ENCODE results near the gene ABHD5. TPM values are rescaled to one million over a fixed set of nuclear protein-coding genes. Genes with fewer than 3 reads are reported as not detected.

ABHD5 gene
- total RNA-seq, 1 donor from 2014 or later = 8.9 TPM

DNA sequence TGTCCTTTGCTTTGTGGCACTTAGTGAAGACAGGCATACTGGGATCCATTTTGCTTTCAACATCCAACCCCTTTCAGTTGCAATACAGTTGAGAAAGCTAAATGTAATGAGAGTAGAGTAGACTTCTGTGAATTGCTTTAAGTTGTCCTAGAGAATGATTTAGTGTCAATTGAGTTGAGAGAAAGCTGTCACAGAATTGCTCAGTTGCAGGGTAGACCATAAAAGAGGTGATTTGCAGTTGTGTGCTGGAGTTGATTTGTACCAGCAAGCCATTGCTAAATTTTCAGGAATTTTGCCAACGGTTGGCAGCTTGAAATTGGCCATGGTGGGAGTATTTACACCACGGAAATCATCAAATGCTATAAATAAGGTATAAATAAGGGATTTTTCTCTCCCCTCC is 2.2 kb downstream of the ABHD5 start:
- Histone ChIP-seq H3K4me3 (ENCODE audit: low read length in 3 of 3) (no peak overlapping the region), H3K4me1 (ENCODE audit: control insufficient read depth in 3 of 3, insufficient read depth in 3 of 3, low read length in 3 of 3) (peaks cover 7 to 16% (median 8%) of the 10 kb centered on the region in 3 donors), H3K9me3 (ENCODE audit: control insufficient read depth in 3 of 3, low read length in 3 of 3) (no peaks in the 10 kb centered on the region), H3K36me3 (ENCODE audit: control insufficient read depth in 3 of 3, insufficient read depth in 3 of 3, low read length in 3 of 3) (no peaks in the 10 kb centered on the region), H3K9ac (ENCODE audit: low read depth in 1 of 3, low read length in 3 of 3) (no peak overlapping the region), H3K27me3 (ENCODE audit: control insufficient read depth in 3 of 3, insufficient read depth in 3 of 3, low read length in 3 of 3) (no peaks in the 10 kb centered on the region), H3K27ac (ENCODE audit: low read depth, low read length) (no peak overlapping the region)

DNA sequence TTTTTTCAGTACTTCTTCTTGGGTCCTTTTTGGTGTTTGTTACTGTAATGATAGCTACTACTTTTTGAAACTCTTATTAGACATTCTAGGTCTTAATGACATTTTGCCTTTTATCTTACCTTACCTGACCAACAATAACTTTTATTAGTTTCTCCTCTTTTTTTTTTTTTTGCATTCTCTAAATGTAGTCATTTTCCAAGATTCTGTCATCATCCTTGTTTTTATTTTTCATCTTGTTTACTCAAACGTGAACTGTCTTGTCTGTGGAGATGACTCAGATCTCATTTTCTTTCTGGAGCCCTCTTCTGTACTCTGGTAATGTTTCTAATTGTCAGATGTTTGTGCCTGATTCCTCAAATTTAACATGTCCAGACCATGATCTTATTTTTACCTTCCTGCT is 2.9 kb downstream of the ABHD5 start:
- Histone ChIP-seq H3K27me3 (ENCODE audit: control insufficient read depth in 3 of 3, insufficient read depth in 3 of 3, low read length in 3 of 3) (no peaks in the 10 kb centered on the region), H3K4me1 (ENCODE audit: control insufficient read depth in 3 of 3, insufficient read depth in 3 of 3, low read length in 3 of 3) (peaks cover 7 to 16% (median 8%) of the 10 kb centered on the region in 3 donors), H3K36me3 (ENCODE audit: control insufficient read depth in 3 of 3, insufficient read depth in 3 of 3, low read length in 3 of 3) (no peaks in the 10 kb centered on the region), H3K9ac (ENCODE audit: low read depth in 1 of 3, low read length in 3 of 3) (no peak overlapping the region), H3K27ac (ENCODE audit: low read depth, low read length) (no peak overlapping the region), H3K9me3 (ENCODE audit: control insufficient read depth in 3 of 3, low read length in 3 of 3) (no peaks in the 10 kb centered on the region), H3K4me3 (ENCODE audit: low read length in 3 of 3) (no peak overlapping the region)

DNA sequence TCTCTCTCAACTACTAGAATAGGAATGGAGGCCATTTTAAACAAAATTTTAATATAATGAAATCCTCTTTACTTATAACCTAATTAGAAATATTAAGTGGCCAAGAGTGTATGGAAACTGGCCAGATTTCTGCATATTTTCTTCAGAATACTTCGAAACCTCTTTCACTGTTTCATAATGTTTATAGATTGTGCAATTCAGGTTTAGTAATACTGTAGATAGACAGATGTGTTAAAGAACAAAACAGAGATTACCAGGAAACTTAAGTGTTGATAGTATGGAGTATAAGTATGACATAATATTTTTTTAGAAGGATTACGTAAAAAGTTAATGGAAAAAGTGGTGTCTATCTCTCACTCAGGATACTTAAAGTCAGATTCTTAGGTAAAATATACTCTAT is 4.7 kb downstream of the ABHD5 start:
- no peaks in the 10 kb centered on the region for H3K9me3 ChIP-seq (ENCODE audit: control insufficient read depth in 3 of 3, low read length in 3 of 3)
- no peaks in the 10 kb centered on the region for H3K36me3 ChIP-seq (ENCODE audit: control insufficient read depth in 3 of 3, insufficient read depth in 3 of 3, low read length in 3 of 3)
- H3K4me3 ChIP-seq (ENCODE audit: low read length in 3 of 3) = no peak overlapping the region
- H3K9ac ChIP-seq (ENCODE audit: low read depth in 1 of 3, low read length in 3 of 3) = no peak overlapping the region
- peaks cover 2 to 12% (median 3%) of the 10 kb centered on the region in 3 donors for H3K4me1 ChIP-seq (ENCODE audit: control insufficient read depth in 3 of 3, insufficient read depth in 3 of 3, low read length in 3 of 3)
- no peak overlapping the region for H3K27ac ChIP-seq (ENCODE audit: low read depth, low read length)
- H3K27me3 ChIP-seq (ENCODE audit: control insufficient read depth in 3 of 3, insufficient read depth in 3 of 3, low read length in 3 of 3) = no peaks in the 10 kb centered on the region

DNA sequence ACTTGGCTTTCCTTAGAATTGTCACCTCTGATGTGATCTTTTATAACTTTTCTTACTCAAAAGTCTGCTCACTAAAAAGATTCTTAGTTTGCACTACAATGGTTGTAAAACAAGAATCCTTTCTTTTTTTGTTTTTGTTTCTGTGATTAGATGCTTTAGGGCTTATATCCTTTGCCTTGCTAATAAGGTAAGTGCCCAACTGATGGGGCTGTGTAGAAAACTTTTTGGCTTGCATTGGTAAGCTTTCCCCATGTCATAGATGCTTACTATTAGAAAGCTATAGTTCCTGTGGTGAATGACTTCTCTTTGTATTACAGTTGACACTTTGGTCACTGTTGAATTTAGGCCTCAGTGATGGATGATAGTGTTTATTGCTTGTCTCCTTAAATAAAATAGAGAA is 5.1 kb downstream of the ABHD5 start:
- no peaks in the 10 kb centered on the region for H3K36me3 ChIP-seq (ENCODE audit: control insufficient read depth in 3 of 3, insufficient read depth in 3 of 3, low read length in 3 of 3)
- no peaks in the 10 kb centered on the region for H3K9me3 ChIP-seq (ENCODE audit: control insufficient read depth in 3 of 3, low read length in 3 of 3)
- H3K9ac ChIP-seq (ENCODE audit: low read depth in 1 of 3, low read length in 3 of 3) = no peak overlapping the region
- H3K27me3 ChIP-seq (ENCODE audit: control insufficient read depth in 3 of 3, insufficient read depth in 3 of 3, low read length in 3 of 3) = no peaks in the 10 kb centered on the region
- no peak overlapping the region for H3K27ac ChIP-seq (ENCODE audit: low read depth, low read length)
- H3K4me3 ChIP-seq (ENCODE audit: low read length in 3 of 3) = no peak overlapping the region
- peaks cover 0 to 10% (median 2%) of the 10 kb centered on the region in 3 donors for H3K4me1 ChIP-seq (ENCODE audit: control insufficient read depth in 3 of 3, insufficient read depth in 3 of 3, low read length in 3 of 3)

DNA sequence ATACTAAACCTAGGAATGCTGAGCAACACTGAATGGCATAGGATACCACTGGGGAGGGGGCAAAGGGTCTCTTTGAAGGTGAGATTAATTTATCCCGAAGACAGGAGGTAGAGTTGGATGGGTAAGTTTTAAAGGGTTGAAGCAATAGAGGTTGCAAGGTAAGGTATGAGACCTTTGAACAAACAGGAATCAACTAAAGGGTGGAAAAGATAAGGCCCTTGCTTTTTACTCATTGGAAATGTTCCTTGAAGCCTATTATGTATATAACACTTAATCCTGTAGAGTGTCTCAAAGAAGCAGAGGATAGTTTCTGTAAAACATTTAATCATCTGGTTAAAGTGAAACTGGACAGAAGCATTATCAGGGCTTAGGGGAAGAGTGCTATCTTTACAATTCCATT is 5.7 kb downstream of the ABHD5 start:
- Histone ChIP-seq H3K27ac (ENCODE audit: low read depth, low read length) (no peak overlapping the region), H3K36me3 (ENCODE audit: control insufficient read depth in 3 of 3, insufficient read depth in 3 of 3, low read length in 3 of 3) (peaks cover 0 to under 1% (median 0%) of the 10 kb centered on the region in 3 donors), H3K9me3 (ENCODE audit: control insufficient read depth in 3 of 3, low read length in 3 of 3) (no peaks in the 10 kb centered on the region), H3K9ac (ENCODE audit: low read depth in 1 of 3, low read length in 3 of 3) (no peak overlapping the region), H3K4me1 (ENCODE audit: control insufficient read depth in 3 of 3, insufficient read depth in 3 of 3, low read length in 3 of 3) (peaks cover 0 to 10% (median 2%) of the 10 kb centered on the region in 3 donors), H3K27me3 (ENCODE audit: control insufficient read depth in 3 of 3, insufficient read depth in 3 of 3, low read length in 3 of 3) (no peaks in the 10 kb centered on the region), H3K4me3 (ENCODE audit: low read length in 3 of 3) (no peak overlapping the region)

DNA sequence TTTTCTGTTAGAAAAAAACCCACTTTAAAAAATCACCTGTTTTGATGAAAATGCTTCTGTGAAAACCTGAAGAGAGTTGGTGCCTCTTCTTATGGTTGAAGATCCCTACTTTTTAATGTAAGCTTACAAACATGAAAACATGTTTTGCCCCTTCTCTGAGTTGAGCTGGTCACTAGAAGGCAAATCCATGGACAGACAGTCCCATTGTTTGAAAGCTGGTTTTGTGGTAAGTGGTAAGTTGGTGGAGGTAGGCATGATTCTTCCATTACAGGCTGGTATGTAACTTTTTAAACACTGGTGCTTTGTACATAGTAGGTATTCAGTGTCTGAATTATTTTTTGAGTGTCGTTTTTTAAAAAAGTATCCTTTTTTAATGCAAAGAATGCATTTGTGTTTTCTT is 6.1 kb downstream of the ABHD5 start:
- Histone ChIP-seq H3K4me3 (ENCODE audit: low read length in 3 of 3) (no peak overlapping the region), H3K4me1 (ENCODE audit: control insufficient read depth in 3 of 3, insufficient read depth in 3 of 3, low read length in 3 of 3) (peaks cover 0 to 10% (median 2%) of the 10 kb centered on the region in 3 donors), H3K9ac (ENCODE audit: low read depth in 1 of 3, low read length in 3 of 3) (no peak overlapping the region), H3K27ac (ENCODE audit: low read depth, low read length) (no peak overlapping the region), H3K36me3 (ENCODE audit: control insufficient read depth in 3 of 3, insufficient read depth in 3 of 3, low read length in 3 of 3) (peaks cover 0 to 5% (median 0%) of the 10 kb centered on the region in 3 donors), H3K9me3 (ENCODE audit: control insufficient read depth in 3 of 3, low read length in 3 of 3) (no peaks in the 10 kb centered on the region), H3K27me3 (ENCODE audit: control insufficient read depth in 3 of 3, insufficient read depth in 3 of 3, low read length in 3 of 3) (no peaks in the 10 kb centered on the region)

DNA sequence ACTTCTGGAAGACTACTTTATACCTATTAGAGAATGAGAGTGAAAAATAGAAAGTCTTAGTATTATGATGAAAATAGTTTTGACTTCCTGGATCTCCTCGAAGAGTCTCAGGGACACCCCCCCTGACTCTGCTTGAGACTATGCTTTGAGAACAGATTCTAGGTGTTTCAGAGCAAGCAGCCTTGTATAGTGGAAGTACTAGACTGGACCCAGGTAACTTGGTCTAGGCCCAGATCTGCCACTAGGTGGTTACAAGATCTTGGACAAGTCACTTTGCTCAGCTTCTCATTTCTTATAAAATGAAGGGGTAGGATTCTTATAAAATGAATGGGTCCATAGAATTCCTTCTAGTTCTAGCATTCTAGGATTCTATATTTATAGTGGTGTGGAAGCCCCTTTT is 9.1 kb downstream of the ABHD5 start:
- Histone ChIP-seq H3K36me3 (ENCODE audit: control insufficient read depth in 3 of 3, insufficient read depth in 3 of 3, low read length in 3 of 3) (peaks cover 0 to 12% (median 4%) of the 10 kb centered on the region in 3 donors), H3K9ac (ENCODE audit: low read depth in 1 of 3, low read length in 3 of 3) (no peak overlapping the region), H3K27me3 (ENCODE audit: control insufficient read depth in 3 of 3, insufficient read depth in 3 of 3, low read length in 3 of 3) (no peaks in the 10 kb centered on the region), H3K4me1 (ENCODE audit: control insufficient read depth in 3 of 3, insufficient read depth in 3 of 3, low read length in 3 of 3) (peaks cover 0 to 5% (median 0%) of the 10 kb centered on the region in 3 donors), H3K27ac (ENCODE audit: low read depth, low read length) (no peak overlapping the region), H3K9me3 (ENCODE audit: control insufficient read depth in 3 of 3, low read length in 3 of 3) (no peaks in the 10 kb centered on the region), H3K4me3 (ENCODE audit: low read length in 3 of 3) (no peak overlapping the region)

DNA sequence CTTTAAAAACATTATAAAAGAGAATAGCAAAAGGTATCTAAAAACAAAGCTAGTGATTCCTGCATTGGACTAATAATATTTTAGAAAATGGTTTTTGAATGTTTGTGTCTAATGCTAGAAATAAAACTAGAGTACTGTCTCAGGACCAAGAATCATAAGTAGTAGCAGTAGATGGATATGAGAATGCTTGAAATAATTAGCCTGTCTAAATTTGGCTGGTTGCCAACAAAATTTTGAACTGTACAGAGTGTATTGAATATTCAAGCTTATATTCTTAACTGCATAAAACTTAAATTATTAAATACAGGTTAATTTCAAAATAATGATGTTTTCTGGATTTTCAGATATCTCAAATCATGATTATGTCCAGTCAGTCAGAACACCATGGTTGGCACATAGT is 14.0 kb downstream of the ABHD5 start:
- H3K27me3 ChIP-seq (ENCODE audit: control insufficient read depth in 3 of 3, insufficient read depth in 3 of 3, low read length in 3 of 3) = no peaks in the 10 kb centered on the region
- peaks cover 0 to 12% (median 7%) of the 10 kb centered on the region in 3 donors for H3K36me3 ChIP-seq (ENCODE audit: control insufficient read depth in 3 of 3, insufficient read depth in 3 of 3, low read length in 3 of 3)
- no peak overlapping the region for H3K9ac ChIP-seq (ENCODE audit: low read depth in 1 of 3, low read length in 3 of 3)

DNA sequence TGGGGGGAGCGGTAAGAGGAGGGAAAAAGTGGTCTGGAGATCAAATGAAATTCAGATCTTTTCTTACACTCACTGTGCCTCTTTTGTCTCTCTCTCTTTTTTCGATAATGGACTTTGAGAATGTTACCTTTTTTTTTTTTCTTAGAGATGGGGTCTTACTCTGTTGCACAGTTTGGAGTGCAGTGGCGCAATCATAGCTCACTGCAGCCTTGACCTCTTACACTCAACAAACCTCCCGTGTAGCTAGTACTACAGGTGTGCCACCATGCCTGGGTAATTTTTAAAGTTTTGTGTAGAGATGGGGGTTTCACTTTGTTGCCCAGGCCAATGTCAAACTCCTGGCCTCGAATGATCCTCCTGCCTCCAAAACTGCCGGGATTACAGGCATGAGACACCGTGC is 15.6 kb downstream of the ABHD5 start:
- no peak overlapping the region for H3K9ac ChIP-seq (ENCODE audit: low read depth in 1 of 3, low read length in 3 of 3)
- H3K9me3 ChIP-seq (ENCODE audit: control insufficient read depth in 3 of 3, low read length in 3 of 3) = no peaks in the 10 kb centered on the region
- no peaks in the 10 kb centered on the region for H3K4me1 ChIP-seq (ENCODE audit: control insufficient read depth in 3 of 3, insufficient read depth in 3 of 3, low read length in 3 of 3)
- no peak overlapping the region for H3K4me3 ChIP-seq (ENCODE audit: low read length in 3 of 3)
- no peak overlapping the region for H3K27ac ChIP-seq (ENCODE audit: low read depth, low read length)
- peaks cover 0 to 12% (median 7%) of the 10 kb centered on the region in 3 donors for H3K36me3 ChIP-seq (ENCODE audit: control insufficient read depth in 3 of 3, insufficient read depth in 3 of 3, low read length in 3 of 3)
- no peaks in the 10 kb centered on the region for H3K27me3 ChIP-seq (ENCODE audit: control insufficient read depth in 3 of 3, insufficient read depth in 3 of 3, low read length in 3 of 3)

More for the DNA sequence above, 14.0 kb downstream of the ABHD5 start:
- no peaks in the 10 kb centered on the region for H3K4me1 ChIP-seq (ENCODE audit: control insufficient read depth in 3 of 3, insufficient read depth in 3 of 3, low read length in 3 of 3)
- no peaks in the 10 kb centered on the region for H3K9me3 ChIP-seq (ENCODE audit: control insufficient read depth in 3 of 3, low read length in 3 of 3)
- no peak overlapping the region for H3K4me3 ChIP-seq (ENCODE audit: low read length in 3 of 3)
- no peak overlapping the region for H3K27ac ChIP-seq (ENCODE audit: low read depth, low read length)

DNA sequence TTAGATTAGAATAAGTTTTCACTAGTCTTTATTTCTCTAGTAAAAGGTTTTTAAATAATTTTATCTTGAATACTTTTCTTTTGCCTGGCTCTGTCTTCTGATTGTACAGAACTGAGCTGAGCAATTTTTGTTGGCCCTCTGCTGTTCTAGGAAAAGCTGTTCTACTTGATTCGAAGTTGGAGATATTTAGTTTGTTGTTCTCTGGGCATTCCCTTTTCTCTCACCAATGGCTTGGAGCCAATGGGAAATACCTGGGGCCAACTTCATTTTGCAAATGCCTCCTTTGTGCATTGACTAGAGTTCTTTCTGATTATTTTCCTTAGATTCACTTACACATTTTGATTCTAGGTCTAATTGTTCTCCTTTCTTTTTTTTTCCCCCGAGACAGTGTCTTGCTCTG is 16.5 kb downstream of the ABHD5 start:
- Histone ChIP-seq H3K36me3 (ENCODE audit: control insufficient read depth in 3 of 3, insufficient read depth in 3 of 3, low read length in 3 of 3) (peaks cover 6 to 12% (median 7%) of the 10 kb centered on the region in 3 donors), H3K9me3 (ENCODE audit: control insufficient read depth in 3 of 3, low read length in 3 of 3) (no peaks in the 10 kb centered on the region), H3K27ac (ENCODE audit: low read depth, low read length) (no peak overlapping the region), H3K4me3 (ENCODE audit: low read length in 3 of 3) (no peak overlapping the region), H3K27me3 (ENCODE audit: control insufficient read depth in 3 of 3, insufficient read depth in 3 of 3, low read length in 3 of 3) (no peaks in the 10 kb centered on the region), H3K9ac (ENCODE audit: low read depth in 1 of 3, low read length in 3 of 3) (no peak overlapping the region), H3K4me1 (ENCODE audit: control insufficient read depth in 3 of 3, insufficient read depth in 3 of 3, low read length in 3 of 3) (no peaks in the 10 kb centered on the region)

DNA sequence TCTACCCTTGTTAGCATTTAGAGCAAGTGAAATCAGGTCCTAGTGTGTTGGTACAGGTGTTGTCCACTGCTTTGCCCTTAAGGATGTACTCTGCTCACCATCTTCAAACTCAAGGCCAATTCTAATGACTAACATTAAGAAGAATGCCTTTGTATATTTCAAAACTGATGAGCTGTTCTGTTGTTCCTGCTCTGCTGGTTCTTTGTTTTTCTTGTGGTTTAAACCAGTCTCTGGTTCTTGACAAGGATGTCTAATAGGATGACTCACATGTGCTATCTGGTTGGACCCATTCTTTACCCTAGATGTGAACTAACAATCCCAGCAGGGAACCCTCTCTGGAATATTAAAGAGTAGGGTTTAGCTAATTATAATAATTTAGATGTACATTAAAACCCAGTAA is 17.3 kb downstream of the ABHD5 start:
- Histone ChIP-seq H3K9ac (ENCODE audit: low read depth in 1 of 3, low read length in 3 of 3) (no peak overlapping the region), H3K36me3 (ENCODE audit: control insufficient read depth in 3 of 3, insufficient read depth in 3 of 3, low read length in 3 of 3) (peaks cover 9 to 18% (median 11%) of the 10 kb centered on the region in 3 donors), H3K27ac (ENCODE audit: low read depth, low read length) (no peak overlapping the region), H3K4me1 (ENCODE audit: control insufficient read depth in 3 of 3, insufficient read depth in 3 of 3, low read length in 3 of 3) (no peaks in the 10 kb centered on the region), H3K27me3 (ENCODE audit: control insufficient read depth in 3 of 3, insufficient read depth in 3 of 3, low read length in 3 of 3) (no peaks in the 10 kb centered on the region), H3K9me3 (ENCODE audit: control insufficient read depth in 3 of 3, low read length in 3 of 3) (no peaks in the 10 kb centered on the region), H3K4me3 (ENCODE audit: low read length in 3 of 3) (no peak overlapping the region)
